Ascending aorta (tissue), 2 donors: ENCODE measurements around the gene C1orf116. TPM values are rescaled to one million over a fixed set of nuclear protein-coding genes. Genes with fewer than 3 reads are reported as not detected.

Experiments
- DNase-seq, 2 donors: peaks; one replicate each; pipeline ENCODE4 v3.0.0-alpha.2; 2019; ENCODE audit warnings: low spot score in 2 of 2
- H3K27ac ChIP-seq, 2 donors: fragments of 200-600 bp; sonication (generic); one replicate each; pipeline ENCODE4 v1.5.1; 2016 to 2017; ENCODE audit warnings: mild to moderate bottlenecking in 1 of 2
- H3K27me3 ChIP-seq: fragments of 200-600 bp; sonication (generic); one replicate; pipeline ENCODE4 v1.5.1; 2017
- H3K36me3 ChIP-seq, 2 donors: fragments of 200-600 bp; sonication (generic); one replicate each; pipeline ENCODE4 v1.5.1; 2016
- H3K4me1 ChIP-seq, 2 donors: fragments of 200-600 bp; sonication (generic); one replicate each; pipeline ENCODE4 v1.5.1; 2016 to 2017; ENCODE audit warnings: mild to moderate bottlenecking in 1 of 2
- H3K4me3 ChIP-seq, 2 donors: fragments of 200-600 bp; sonication (generic); one replicate each; pipeline ENCODE4 v1.5.1; 2016 to 2017; ENCODE audit warnings: mild to moderate bottlenecking in 1 of 2
- H3K9me3 ChIP-seq, 2 donors: fragments of 200-600 bp; sonication (generic); one replicate each; pipeline ENCODE4 v1.5.1; 2016
- intact Hi-C: fragments of 100-400 bp; cut with DNase I; formaldehyde crosslinking; loops from one replicate; pipeline ENCODE4 v1.15.1; 2023
- total RNA-seq: library from RNA; depleted of rRNA; stranded (reverse); fragments of >200 nt; gene quantifications from one replicate; pipeline ENCODE4 v1.1.0, GENCODE V29; 2016
- TF ChIP-seq, protein P1 (sequence below), 3 experiments: fragments of 200-600 bp in 2 of 3; fragments of 450-650 bp in 1 of 3; sonication (generic) in 2 of 3; IDR thresholded peaks; one replicate each; pipeline ENCODE4 v1.5.1; 2016 to 2019; ENCODE audit warnings: antibody characterized with exemption in 3 of 3, mild to moderate bottlenecking in 1 of 3, moderate library complexity in 1 of 3

C1orf116 gene
- total RNA-seq, 1 donor from 2014 or later: not detected

DNA sequence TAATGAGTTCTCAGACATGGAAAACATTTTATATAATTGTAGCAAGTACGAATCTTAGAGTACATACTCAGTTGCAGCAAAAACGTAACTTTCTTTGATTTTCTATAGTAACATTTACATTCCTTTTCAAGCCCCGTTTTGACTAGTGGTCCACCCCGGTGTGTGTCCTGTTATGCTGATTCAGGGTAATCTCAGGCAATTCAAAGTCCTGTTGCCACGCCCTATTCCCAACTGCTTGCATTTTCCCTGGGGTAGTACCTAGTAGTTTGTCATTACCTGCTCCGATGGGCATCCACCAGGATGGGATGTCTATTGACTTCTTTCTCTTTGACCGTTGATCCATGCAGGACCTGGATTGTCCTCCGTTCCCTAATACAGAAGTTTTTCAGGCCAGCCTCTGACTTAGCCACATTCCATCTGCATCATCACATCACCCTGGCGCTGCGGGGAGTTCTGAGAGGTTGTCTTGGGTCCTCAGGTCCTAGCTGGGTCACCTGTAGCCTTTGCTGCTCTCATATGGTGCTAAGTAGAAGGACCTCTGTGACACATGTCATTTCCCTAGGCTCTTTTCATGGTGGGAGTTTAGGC is 47.3 kb downstream of the C1orf116 start:
- intact Hi-C loops: no loop called here
- Histone ChIP-seq H3K27ac (no peak overlapping the region), H3K9me3 (no peaks in the 10 kb centered on the region), H3K4me3 (no peak overlapping the region), H3K27me3 (no peaks in the 10 kb centered on the region), H3K4me1 (no peaks in the 10 kb centered on the region), H3K36me3 (no peaks in the 10 kb centered on the region)
- DNase-seq: no peak
- TF ChIP-seq, protein P1, sequence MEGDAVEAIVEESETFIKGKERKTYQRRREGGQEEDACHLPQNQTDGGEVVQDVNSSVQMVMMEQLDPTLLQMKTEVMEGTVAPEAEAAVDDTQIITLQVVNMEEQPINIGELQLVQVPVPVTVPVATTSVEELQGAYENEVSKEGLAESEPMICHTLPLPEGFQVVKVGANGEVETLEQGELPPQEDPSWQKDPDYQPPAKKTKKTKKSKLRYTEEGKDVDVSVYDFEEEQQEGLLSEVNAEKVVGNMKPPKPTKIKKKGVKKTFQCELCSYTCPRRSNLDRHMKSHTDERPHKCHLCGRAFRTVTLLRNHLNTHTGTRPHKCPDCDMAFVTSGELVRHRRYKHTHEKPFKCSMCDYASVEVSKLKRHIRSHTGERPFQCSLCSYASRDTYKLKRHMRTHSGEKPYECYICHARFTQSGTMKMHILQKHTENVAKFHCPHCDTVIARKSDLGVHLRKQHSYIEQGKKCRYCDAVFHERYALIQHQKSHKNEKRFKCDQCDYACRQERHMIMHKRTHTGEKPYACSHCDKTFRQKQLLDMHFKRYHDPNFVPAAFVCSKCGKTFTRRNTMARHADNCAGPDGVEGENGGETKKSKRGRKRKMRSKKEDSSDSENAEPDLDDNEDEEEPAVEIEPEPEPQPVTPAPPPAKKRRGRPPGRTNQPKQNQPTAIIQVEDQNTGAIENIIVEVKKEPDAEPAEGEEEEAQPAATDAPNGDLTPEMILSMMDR (IDR thresholded peaks at IDR 0.05): no peak

- Histone ChIP-seq H3K4me1 (no peaks in the 10 kb centered on the region), H3K4me3 (no peak overlapping the region), H3K27ac (no peak overlapping the region), H3K36me3 (no peaks in the 10 kb centered on the region), H3K27me3 (no peaks in the 10 kb centered on the region), H3K9me3 (no peaks in the 10 kb centered on the region)
- intact Hi-C loops: no loop called here
- TF ChIP-seq, protein P1 (IDR thresholded peaks at IDR 0.05): peak; percentile 8 to 46 (median 24)
- DNase-seq: no peak
Observed at GRCh38 chr1:206982216-206982615, 50.3 kb downstream of the C1orf116 start.

DNA sequence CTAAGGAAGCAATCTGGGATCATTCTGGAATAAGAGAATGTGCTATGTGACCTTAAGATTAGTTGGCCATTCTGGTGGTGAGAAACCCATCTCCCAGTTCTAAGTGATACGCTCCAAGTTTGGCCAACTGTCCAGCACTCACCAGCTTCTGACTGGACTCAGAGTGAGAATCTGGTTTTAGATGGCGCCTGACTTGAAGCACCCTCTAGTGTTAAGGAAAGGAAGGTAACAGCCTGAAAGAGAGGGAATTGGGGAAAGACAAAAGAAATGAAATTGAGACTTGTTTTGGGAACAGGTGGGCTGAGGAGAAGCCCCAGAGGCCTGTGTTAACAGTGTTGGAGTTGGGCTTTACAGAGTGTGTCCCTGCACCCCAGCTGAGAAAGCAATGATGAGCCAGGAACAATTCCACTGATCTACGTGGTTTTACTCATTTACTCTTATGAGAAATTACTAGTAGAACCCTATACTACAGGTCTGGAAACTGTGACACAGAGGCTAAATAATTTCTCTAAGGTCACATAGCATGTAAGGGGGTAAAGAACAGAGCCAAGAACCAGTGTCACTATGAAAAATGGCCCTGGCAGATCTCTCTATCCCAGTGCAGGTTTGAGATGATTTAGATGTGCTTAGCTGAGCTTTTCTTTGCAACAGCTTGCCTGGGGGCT is 53.0 kb downstream of the C1orf116 start:
- Histone ChIP-seq H3K36me3 (no peaks in the 10 kb centered on the region), H3K4me3 (no peak overlapping the region), H3K9me3 (no peaks in the 10 kb centered on the region), H3K27ac (no peak overlapping the region), H3K27me3 (no peaks in the 10 kb centered on the region), H3K4me1 (no peaks in the 10 kb centered on the region)
- intact Hi-C loops: no loop called here
- DNase-seq: no peak
- TF ChIP-seq, protein P1 (IDR thresholded peaks at IDR 0.05): no peak

- Histone ChIP-seq H3K9me3 (no peaks in the 10 kb centered on the region), H3K36me3 (no peaks in the 10 kb centered on the region), H3K27me3 (no peaks in the 10 kb centered on the region), H3K4me3 (no peak overlapping the region), H3K27ac (no peak overlapping the region), H3K4me1 (no peaks in the 10 kb centered on the region)
- TF ChIP-seq, protein P1 (IDR thresholded peaks at IDR 0.05): no peak
- DNase-seq: no peak
- intact Hi-C loops: no loop called here
Observed at GRCh38 chr1:206978259-206978658, 54.3 kb downstream of the C1orf116 start.

- intact Hi-C loops: no loop called here
- DNase-seq: no peak
- H3K9me3 ChIP-seq: no peaks in the 10 kb centered on the region
Observed at GRCh38 chr1:206975306-206975705, 57.2 kb downstream of the C1orf116 start.

More at GRCh38 chr1:206975306-206975705, 57.2 kb downstream of the C1orf116 start:
- no peak overlapping the region for H3K4me3 ChIP-seq
- TF ChIP-seq, protein P1 (IDR thresholded peaks at IDR 0.05): no peak
- no peaks in the 10 kb centered on the region for H3K27me3 ChIP-seq
- H3K4me1 ChIP-seq: no peaks in the 10 kb centered on the region
- no peaks in the 10 kb centered on the region for H3K36me3 ChIP-seq
- H3K27ac ChIP-seq: no peak overlapping the region
